NOMO-1 treated with DMSO at 0.1 percent for 48 hours (cell line): ENCODE measurements around the gene PARD6B.
"Not testable (repeated sequence)": the region's sequence is repeated elsewhere in the genome, so short reads cannot be mapped to it uniquely, and the experiment has no call there.

Source experiments
- DNase-seq: peaks from one replicate; lab custom pipeline; 2025; ENCODE audit not compliant: unreplicated experiment; lab: John Stamatoyannopoulos, UW

Gene PARD6B

DNA sequence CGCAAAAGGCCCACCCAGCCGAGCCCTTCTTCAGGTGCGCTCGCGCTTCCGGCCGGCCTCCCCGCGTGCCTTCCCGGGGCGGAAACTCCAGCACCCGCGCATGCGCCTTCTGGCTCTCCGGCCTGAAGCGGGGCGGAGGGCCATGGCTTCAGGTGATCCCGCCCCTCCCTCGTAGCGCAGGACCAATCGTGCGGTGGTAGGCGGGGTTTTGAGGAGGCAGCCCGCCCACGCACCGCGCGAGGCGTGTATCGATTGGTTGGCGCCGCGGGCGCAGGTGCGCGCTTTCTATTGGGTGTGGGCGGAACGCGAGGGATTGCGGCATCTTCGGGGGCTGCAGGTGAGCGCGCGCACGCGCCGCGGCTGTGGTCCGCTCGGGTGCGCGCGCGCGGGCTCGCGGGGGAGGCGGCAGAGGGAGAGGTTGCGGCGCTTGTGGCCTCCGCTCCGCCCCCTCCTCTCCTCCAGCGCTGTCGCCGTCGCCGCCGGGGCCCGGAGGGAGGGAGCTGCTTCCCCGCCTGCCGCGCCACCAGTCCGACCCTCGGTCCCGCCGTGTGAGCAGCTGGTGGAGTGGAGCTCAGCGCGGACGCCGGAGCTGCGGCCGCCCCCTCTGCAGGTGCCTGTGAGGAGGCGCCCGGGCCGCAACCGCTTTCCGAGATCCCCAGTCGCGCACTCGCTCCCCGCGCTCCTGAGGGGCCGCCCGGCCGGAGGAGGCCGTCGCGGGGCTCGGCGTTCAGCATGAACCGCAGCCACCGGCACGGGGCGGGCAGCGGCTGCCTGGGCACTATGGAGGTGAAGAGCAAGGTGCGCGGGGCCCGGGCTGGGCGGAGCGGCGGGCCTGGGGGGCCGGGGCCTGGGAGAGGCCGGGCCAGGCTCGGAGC is at the start of gene PARD6B:
TSS of gene PARD6B (plus strand) at position 526 of the 875 bp plus-strand sequence. CDS start at position 733, 207 bp downstream.
- DNase-seq = peak; percentile 97

- no peak for DNase-seq
Observed at GRCh38 chr20:50682065-50682464, 49.3 kb upstream of the PARD6B start.

DNA sequence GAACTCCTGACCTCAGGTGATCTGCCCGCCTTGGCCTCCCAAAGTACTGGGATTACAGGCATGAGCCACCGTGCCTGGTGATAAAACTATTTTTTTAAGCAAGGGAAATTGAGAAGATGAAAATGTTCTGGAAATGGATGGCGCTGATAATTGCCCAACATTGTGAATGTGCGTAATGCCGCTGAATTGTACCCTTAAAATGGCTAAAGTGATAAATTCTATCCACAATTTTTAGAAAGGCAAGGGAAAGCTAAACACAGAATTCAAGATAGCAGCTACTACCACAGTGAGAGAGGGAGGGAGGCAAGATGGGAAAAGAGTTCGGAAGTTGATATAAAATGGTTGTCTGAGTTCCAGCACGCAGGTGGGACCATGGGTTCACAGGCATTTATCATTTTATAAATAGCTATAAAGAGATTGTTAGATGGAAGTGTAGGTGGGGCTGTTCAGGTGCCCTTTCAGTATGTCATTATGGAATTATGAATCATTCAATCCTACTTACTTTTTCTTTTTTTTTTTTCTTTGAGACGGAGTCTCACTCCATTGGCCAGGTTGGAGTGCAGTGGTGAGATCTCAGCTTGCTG is 48.3 kb upstream of the PARD6B start:
- DNase-seq = no peak

DNA sequence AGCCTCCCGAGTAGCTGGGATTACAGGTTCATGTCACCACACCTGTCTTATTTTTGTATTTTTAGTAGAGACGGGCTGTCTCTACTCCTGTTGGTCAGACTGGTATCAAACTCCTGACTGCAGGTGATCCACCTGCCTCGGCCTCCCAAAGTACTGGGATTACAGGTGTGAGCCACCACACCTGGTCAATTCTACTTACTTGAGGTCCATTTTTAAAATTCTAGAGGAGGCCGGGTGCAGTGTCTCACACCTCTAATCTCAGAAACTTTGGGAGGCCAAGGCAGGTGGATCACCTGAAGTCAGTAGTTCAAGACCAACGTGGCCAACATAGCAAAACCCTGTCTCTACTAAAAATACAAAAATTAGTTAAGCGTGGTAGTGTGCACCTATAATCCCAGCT is 47.8 kb upstream of the PARD6B start:
- DNase-seq = no peak

- DNase-seq = no peak
Observed at GRCh38 chr20:50686821-50687220, 44.6 kb upstream of the PARD6B start.

DNA sequence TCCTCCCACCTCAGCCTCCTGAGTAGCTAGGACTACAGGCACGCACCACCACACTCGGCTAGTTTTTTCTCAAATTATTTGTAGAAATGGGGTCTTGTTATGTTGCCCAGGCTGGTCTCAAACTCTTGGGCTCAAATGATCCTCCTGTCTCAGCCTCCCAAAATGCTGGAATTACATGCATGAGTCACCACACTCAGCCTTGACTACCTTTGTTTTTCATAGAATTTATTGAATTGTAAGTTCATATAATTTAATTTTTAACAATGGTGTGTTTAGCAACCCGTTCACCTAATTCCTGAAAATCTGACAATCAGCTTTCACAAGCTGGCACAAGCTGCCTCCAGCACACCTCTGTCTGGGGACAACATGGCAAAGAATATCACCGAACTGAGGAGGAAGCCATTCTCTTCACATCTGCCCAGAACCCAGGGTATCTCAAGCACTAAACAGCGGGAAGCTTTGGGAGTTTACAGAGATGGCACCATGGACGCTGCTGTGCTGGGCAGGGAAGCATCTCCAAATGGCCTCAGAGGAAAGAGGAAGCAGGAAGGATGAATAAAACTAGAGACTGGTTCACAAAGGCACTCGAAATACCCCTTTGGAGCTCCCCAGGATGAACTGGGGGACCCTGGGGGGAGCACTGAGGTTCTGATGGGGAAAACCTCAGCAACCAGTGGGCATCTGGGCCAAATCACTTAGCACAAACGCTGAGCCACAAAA is 43.0 kb upstream of the PARD6B start:
- no peak for DNase-seq

DNA sequence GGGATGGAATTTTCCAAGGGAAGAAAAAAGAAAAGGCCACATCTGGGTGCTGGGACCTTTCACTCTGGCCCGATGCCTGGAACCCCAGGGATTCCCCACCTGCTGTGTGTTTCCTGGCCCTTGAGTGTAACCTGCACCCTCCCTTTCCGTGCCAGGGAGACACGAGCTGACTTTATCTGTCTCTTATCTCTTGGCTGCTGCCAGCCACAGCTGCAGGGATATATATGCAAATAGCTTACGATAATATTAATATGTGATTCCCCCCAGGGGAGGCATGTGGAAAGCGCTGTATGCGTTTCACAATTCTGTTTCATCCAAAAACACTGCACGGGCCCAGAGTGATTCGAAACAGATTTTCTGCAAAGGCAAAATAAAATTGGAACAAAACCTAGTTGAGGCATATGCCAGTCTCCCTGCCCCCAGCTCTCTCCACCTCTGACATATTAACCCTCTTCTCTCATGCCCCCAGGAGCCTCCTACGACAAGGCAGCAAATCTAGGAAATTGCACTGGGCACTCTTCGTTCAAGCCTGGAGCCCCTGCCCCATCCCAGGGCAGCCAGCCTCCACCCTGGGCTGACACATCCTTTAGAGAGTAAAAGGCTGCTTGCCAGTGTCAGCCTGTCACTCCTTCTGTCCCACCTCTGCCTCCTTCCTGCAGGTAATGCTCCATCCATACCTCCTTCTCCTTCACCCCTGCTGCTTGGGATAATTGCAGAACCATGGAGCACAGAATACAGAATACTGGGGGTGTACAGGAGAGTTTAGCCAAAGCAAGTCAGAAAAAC is 41.3 kb upstream of the PARD6B start:
- no peak for DNase-seq

DNA sequence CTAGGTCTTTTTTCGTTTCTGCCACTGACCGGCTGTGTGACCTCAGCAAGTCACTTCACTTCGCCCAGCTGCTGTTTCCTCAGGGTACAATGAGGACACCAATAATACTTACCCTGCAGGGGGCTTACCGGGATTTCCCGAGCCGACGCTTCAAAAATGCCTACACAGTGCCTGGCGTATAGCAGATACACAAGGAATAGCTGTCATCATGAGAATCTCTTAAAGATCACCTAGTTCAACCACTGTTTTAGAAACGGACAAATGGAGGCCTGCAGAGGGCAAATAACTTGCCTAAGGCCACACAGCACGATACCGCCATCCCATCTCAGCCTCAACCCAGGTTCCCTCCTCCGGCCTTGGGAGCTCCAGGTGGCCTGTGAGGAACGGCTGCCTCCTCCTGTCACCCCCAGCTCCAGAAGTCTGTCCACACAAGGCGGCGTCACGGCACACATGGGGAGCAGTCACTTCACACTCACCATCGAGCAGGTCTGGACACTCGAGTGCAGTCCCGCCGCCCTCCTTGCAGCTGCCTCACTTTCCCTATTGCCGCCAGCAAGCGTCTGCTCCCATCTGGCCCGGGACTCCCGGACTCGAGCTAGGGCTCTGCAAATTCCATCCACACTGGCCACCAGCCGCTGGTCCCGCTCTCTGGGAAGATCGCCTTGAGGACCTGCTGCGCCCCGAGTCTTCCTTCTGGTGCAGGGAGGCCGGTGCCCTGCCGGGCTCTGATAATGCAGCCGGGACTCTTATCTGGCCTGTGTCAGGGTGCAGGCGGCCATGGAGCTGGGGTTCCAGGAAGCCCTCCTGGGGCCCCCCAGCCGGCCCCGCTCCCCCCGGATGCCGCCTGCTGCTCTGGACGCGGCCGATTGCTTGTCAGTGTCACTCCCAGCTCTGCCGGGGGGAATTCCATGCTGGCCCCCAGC is 40.5 kb upstream of the PARD6B start, which contains the start of gene RIPOR3:
TSS of gene RIPOR3 (minus strand) at position 893 of the 923 bp plus-strand sequence. CDS start at position 479, 414 bp downstream.
- no peak for DNase-seq

GRCh38 chr20:50691573-50692551 is 39.5 kb upstream of the PARD6B start:
- no peak for DNase-seq

DNA sequence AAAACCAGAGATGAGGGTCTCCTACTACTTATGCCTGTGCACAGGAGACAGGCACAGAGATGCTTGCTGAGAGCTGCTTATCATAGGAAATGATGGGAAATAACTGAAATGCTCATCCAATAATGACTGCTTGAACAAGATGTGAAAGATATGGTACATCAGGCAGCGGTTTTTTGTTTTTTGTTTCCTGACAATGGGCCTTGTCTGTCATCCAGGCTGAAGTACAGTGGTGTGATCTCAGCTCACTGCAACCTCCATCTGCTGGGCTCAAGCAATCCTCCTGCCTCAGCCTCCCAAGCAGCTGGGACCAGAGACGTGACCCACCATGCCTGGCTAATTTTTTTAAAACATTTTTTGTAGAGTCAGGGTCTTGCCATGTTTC is 38.8 kb upstream of the PARD6B start:
- DNase-seq = no peak

GRCh38 chr20:50693001-50693400 is 38.4 kb upstream of the PARD6B start:
- no peak for DNase-seq

DNA sequence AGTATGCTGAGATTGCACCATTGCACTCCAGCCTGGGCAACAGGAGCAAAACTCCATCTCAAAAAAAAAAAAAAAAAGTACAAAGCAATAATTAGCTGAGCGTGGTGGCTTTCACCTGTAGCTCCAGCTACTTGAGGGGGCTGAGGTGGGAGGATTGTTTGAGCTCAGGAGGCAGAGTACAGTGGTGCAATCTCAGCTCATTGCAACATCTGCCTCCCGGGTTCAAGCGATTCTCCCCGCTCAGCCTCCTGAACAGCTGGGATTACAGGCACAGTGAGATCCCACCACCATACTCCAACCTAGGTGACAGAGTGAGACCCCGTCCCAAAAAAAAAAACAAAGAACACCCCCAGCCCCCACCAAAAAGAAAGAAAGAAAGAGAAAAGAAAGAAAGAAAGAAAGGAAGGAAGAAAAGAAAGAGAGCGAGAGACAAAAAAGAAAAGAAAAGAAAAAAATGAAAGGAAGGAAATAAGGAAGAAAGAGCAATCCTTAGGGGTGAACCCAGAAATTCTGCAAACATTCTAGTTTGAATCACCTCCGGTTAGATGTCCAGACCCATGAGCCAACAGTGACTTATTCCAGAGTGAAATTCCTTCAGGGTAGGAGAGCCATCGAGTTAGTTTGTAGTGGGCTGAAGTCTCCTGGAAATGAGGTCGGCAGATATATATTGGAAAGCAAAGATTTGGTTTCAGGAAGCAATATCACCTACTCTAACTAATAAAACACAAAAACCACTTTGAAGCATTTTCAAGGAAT is 36.8 kb upstream of the PARD6B start:
- no peak for DNase-seq

GRCh38 chr20:50695135-50695872 is 36.1 kb upstream of the PARD6B start:
- no peak for DNase-seq

GRCh38 chr20:50698255-50698654 is 33.1 kb upstream of the PARD6B start:
- DNase-seq = not testable (repeated sequence)

DNA sequence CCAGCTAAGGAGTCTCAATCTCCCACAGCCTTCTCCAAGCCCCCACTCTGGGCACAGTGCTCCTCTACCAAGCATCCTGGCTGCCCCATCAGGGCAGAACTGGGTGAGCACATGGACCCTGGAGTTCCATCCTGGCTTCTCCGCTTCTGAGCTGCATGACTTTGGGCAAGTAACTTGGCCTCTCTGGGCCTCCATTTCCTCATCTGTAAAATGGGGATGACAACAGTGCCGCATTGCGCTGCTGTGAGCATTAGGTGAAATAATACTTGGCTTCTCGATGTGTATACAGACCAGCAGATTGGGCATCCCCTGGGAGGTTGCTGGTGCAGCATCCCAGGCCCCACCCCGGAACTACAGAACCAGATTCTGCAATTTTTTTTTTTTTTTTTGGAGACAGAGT is 31.7 kb upstream of the PARD6B start:
- DNase-seq = no peak

DNA sequence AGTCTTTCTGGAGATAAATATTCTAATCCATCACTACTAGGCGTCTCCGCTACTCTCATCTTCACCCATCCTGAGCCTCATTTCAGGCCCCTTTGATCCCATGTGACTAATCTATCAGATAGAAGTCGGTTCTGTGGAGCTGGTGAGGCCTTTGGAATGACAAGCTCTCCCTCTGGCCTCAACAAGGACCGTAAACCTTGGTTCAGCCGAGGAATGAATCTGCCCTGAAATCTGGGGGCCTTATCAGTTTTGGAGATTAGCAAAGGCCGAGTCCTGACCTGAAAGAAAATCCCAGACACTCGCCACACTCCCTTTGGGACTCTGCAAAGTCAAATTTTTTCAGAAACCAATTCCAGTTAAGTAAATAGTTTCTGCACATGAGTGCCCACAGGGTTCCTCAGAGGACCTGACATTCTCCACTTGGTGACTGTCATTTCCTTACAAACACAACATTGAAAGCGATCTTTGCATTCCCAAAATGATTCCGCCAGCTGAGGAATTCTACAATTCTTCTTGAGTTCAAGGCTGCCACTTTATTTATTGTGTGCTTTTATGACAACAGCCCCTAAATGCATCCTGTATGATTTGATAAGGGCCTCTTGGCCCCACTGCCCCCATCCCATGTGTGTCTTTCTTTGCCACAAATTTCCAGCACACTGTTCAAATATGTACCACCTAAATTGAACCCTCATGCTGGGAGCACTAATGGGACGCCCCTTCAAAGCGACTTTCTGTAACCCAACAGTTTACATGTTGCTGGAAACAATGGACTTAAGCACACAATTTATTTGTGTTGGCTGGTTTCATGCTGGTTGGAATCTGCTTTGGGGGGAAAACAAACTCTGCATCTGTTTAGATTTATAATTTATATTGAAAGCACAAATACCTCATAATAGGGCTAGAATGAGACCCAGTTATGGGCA is 30.1 kb upstream of the PARD6B start:
- no peak for DNase-seq
